ENCODE data around the gene CREB3L1.

The CREB3L1 gene

DNA sequence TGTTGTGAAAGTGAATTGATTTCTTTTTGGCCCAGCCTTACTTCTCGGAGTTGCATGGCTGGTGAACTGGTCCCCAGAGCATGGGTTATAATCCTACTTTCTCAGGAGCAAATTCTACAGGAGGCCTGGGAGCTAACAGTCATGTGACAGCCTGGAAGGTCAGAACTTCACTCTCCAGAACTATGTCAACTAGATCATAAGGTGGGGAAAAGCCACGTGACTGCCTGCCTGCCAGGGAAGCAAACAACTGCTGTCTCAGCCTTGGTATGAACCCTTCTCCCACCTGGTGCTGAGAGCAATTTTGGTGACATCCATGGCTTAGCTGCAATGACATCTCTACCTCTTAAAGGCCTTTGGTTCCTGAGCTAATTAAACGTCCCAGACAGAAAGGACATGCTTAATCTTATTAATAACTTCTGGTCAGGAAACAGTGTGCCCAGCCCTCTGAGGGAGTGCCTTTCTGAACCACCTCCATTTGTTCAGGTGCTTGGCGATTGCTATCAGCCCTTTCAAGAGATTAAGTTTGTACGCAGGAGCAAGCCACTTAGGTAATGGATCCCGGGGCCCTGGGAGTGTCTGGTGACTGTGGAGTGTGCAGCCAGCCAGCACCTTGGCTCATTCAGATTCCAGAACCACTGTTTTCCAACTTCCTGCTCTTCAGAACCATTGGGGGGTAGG is 1.4 kb upstream of the CREB3L1 start:
- DNase-seq, result no peak

DNA sequence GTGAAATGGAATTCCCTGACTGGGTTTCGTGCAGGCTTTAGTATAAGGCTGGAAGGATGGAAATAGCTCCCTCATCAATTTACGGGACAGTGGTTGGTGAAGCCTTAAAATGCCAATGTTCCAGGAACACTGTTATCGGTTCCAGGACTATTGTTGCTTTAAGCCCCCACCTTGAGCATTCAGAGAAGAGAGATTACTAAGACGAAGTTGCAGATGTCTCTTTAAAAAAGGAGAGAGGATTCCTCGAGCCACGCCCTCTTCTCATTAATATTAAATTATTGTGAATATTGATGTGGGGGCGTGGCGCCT is 195 bp upstream of the CREB3L1 start:
- DNase-seq, result peak; percentile 58

DNA sequence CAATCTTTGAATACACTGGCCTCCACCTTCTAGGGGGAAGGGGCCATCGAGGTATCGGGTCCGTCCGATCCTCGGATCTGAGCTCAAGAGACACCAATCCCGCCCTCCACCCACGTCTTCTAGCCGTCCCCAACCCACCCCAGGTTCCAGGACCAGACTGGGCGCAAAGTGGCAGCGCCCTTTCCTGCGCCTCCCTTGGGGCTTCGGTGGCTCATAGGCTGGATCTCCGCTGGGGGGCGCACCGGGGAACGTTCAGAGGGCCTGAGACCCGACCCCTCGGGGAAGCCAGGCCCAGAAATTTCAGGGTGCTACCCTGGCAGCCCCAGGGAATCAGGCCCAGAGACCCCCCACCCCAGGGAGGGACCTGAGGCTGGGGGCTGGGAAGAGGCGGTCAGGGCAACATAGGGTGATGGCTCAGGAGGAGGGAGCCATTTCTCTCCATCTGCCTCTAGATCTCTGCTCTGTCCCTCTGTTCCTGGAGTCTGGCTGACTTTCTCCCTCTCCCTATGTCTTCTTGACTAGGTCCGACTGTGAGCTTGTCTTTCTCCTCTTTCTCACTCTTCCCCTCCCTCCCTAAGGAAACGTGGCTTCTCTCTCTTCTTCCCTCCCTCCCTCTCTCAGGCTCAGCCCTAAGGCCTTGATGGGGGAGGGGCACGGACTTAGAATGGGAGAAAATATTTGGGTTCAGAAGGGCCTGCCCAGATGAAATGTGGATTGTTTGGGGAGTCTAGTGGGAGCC is 1.1 kb downstream of the CREB3L1 start:
- no peak for DNase-seq

DNA sequence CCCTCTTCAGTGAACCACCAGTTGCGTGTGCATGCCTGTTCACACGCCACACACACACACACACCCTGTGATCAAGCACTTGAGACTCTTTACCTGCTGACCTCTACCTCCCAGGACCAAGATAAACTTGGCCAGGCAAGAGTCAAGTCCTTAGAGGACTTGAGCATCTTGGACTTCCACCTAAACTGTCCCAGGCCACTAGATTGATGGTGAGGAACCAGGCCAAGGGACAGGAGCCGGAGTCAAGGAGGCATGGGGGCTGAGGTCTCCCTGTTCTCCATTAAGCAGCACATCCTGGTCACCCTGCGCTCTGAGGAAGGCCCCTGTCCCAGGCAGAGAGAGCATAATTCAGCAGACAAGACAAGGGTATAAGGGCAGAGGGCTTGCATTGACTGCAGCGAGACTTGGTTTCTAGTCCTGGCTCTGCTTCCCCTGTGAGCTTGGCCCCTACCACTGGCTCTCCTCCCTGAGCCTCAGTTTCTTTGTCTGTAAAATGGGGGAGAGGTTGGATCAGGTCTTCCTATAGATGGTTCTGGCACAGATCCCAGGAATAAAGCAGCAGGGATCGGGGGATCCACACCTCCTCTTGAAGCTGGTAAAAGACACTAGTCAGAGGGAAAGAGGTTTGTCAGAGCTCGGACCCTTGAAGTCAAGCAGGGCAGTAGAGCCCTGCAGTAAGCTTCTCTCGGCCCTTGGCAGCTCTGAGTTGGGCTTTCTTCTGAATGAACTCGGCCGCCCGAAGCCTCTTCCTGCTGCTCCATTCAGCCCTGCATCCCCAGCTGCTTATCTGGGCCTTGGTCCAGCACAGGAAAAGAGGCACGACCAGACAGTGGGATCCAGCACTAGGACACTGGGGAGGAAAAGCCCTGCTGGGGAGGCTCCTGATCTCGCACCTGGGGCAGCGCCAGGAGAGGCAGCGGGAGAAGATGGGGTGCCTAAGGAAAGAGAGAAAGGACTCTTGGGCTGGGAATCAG is 2.0 kb downstream of the CREB3L1 start:
- peak; percentile 51 for DNase-seq

DNA sequence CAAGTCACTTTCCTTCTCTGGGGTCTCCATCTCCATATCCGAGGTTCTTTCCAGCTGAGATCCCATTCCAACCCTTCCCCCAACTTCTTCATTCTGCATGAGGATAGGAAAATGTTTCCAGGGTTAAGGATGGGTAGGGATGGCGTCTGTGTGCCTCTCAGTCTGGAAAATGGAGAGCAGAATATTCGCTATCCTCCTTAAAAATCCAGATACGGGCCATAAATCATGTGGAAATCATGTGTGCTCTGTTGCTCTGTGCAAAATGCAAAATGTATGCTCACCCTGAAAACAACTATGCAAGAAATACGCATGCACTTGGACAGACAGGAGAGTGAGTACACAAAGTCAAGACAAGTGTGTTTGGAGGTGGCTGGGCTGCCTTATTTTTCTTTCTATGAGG is 3.2 kb downstream of the CREB3L1 start:
- DNase-seq, result no peak

DNA sequence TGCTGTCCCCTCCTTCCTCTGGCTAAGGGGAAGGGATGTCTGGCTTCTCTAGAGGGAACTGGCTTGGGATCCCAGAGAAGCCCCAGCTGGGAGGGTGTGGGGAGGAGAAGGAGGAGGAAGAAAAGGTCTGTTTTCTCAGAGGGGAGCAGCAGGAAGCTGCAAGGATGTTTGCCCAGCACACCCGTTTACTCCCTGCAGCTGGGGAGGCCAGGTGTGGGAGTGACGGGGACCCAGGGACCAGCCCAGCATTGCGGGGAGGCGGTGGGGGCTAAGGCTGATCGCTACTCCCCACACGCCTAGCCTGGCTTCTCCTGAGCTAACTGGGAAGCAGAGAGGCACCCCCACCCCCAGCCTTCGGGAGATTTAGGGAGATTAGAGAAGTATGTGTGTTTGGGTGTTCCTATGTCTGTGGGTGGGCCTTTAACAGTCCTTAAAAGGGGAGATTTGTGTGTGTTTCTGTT is 3.9 kb downstream of the CREB3L1 start:
- DNase-seq, result no peak

DNA sequence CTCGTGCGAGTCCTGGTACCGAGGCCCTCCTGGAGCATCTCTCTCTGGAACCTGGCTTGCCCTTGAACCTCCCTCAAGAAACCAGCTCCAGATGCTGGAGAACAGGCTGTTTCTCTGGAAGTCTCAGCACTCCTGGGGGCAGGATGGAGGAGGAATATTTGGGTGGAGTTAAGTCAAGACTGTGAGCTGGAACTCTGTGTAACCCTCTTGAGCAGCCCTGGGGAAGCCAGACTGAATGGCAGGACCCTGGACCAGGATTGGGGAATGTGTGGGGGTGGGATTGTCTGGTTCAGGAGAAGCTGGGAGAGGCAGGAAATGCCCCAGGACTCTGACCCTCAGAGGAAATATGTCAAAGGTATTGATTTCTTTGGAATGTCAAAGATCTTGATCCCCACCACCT is 7.7 kb downstream of the CREB3L1 start:
- DNase-seq, result no peak

DNA sequence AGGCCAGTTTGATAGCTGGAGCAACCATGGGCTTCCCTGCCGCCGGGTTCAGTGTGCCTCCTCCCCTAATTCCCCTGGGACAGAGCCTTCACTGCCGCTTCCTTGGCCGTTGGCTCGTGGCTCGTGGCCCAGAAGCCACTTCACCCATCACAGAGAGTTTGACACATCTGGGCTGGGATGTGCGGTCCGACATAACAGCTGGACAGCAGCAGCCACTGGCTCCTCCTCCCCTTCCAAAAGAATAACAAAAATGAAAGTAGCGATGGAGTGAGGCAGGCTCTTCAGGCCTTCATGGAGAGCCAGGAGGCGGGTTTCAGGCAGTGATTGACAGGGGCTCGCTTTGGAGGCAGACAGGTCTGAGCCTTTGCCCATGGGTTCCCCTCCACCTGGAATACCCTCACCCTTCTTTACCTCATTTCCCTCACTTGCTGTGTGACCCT is 8.2 kb downstream of the CREB3L1 start:
- no peak for DNase-seq

DNA sequence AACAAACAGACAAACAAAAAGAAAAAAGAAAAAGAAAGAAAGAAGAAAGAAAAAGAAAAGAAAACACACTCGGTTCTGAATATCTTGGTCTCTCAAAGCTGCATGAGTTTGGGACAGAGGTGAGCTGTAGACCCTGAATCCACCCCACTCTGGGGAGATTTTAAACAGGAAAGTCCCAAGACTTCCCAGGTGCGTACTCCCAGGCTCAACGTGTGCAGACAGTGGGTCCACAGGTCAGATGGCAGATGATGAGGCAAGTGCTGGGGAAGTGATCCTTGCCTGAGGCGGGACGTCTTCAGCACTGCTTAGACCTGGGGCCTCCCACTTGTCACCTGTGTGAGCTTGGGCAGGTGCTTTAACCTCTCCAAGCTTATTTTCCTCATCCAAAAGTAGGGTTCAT is 9.3 kb downstream of the CREB3L1 start:
- no peak for DNase-seq

DNA sequence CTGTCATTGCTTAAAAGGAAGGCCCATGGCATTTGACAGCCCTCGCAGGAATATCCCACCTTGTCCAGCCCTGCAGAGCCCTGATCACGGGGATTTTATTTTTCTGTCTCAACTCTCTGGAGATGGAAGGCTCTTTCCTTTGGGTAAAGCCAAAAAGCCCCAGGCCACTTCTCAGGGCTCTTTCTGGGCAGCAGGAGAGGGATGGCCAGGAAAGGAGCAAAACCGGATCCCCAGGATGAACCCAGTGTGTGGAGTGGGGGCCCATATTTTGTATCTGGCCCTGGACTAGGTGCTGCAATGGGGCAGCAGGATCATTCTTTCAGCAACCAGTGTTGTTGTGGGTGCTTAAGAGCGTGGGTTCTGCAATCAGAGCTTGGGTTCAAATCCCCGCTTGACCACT is 11.0 kb downstream of the CREB3L1 start:
- no peak for DNase-seq

DNA sequence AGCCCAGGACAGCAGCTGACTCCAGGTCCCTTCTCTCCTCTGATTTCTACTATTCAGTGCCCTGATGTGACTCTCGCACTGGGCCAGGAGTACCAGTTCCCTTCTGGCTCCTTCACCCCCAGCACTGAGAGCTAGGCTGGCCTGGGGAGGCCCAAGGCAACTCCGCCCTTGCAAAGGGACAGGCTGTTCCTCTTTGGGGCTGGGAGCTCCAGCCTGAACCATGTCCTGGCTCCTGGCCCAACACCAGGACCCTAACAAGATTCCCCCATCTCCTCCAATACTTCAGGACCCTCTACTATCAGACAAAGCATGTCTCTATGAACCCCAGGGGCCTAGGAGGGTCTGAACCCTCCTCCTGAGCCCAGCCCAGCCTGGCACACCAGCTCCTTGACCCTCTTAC is 12.5 kb downstream of the CREB3L1 start:
- DNase-seq, result no peak

DNA sequence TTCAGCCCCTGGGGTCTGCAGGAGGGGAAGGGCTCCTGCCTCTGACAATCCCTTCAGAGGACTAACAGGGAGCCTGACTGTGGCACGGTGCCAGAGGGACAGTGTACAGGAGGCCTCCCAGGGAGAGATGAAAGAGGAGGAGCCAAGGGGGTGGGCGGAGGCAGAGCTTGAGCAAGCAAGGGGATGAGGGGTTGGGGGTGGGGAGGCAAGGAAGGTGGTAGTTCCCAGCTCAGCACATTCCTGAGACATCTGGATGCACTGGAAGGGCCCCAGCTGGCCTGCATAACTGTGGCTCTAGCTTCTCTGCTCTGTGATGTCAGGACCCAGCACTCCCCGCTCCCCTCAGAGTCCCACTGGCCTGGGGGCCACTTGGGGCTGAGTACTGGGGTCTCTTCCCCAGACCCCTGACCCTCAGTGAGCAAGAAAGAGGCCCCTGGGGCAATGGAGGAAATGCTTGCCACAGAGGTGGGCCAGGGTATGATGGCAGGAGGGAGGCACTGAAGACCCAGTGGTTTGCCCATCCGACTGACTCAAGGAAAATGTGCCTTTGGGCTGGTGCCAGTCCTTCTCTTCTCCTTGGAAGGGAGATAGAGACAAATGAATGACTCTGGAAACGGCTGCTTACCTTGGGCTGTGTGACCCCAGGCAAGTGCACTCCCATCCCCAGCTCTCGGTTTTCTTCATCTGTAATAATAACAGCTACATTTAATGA is 13.3 kb downstream of the CREB3L1 start:
- no peak for DNase-seq

DNA sequence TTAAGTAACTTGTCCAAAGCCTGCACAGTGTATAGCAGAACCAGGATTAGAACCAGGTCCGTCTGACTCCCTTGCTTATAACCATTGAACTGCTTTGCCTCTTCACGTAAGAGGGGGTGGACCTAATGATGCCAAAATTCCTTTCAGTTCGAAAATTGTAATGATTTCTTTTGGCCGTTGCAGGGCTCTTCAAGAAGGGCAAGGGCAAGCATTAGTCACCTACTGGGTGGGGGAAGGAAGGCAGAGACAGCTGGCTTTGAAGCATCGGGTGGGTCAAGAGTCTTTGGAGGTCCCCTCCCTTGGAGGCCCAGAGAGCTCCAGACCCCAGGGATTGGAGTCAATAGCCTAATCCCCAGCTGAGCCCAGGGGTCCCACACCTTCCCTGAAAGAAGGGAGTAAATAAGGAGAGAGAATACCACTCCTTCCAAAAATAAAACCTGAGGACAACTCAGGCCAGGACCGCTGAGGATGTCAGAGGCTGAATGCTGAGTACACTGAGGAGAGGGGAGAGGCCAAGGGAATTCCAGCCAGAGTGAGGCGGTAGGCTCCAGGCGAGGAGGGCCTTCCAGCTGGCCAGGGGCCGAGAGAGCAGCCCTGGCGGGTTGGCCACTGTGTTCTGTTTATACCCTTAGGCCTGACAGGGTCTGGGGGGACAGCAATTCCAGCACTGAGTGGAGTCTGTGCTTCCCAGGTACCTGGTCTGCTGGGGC is 14.1 kb downstream of the CREB3L1 start:
- DNase-seq, result no peak

DNA sequence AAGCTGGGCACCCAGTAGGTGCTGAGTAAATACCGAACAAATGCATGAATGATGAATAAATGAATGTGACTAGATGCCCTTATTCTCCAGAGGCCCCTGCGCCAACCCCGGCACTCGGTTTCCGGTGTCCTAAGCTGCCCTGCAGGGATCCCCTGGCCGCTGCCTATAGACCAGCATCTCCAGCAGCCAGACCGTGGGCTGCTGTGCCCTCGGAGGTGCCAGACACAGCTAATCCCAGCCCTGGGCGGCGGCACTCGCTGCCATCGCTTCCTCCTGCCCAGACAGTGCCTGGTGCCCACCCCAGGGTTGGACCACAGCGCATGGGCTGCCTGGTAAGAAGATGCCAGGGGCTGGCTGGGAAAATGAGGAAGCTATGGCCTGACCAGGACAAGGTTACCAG is 15.6 kb downstream of the CREB3L1 start:
- DNase-seq, result no peak

DNA sequence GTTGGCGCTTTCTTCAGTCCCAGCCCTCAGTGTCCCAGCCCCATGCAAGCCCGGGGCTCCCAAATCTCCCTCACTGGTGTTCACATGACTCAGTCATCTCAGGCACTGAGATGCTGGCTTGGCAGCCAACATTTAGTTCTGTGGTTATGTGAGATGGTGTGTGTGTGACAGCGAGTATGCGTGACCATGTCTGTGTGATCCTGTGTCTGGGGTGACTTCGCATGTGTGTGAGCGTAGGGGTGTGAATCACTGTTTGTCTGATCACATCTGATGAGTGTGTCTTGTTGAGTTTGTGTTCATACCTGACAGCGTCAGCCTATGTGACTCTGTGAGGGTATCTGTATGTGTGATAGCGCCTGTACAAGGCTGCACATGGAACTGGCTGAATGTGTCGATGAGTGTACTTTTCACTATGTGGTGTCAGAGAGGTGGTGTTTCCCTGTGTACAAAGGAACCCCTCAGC is 16.2 kb downstream of the CREB3L1 start:
- no peak for DNase-seq

DNA sequence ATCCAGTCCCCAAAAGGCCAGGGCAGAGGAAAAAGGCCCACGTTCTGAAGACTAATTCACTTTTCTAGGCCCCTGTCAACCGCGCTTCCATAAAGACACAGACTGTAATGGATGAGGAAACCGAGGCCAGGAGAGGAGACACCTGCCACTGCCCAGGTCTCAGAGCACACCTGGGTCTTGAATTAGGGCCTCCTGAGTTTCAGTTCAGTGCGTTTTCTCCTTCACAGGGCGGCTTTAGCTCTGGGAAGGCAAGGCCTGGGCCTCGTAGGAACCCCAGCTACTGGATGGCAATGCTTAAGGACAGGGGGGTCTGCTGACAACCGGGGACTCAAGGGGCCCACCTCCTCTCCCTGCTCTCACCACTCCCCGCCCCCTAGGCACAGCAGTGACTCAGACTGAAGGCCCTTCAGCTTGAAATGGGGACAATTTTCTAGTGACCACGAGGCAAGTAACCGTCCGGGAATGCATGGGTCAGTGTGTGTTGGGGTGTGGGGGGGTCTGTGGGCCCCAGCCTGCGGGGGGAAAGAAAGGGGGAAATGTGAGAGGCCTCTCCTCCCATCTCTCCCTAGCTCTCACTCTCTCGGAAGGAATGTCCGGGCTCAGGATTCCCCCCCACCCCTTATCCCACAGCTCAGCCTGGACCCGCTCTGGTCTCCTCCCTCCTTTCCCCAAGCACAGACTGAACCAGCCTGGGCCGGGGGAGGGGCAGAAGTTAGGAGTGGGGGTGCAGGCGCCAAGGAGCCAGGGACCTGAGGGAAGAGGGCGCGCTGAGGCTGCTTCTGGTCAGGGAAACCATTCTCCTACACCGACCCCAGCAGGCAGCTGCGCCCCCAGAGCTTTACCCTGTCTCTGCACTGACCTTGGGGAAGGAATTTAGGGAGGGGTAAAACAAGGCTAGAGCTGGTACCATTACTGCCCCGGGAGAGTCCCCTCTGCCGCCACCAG is 17.2 kb downstream of the CREB3L1 start:
- no peak for DNase-seq

DNA sequence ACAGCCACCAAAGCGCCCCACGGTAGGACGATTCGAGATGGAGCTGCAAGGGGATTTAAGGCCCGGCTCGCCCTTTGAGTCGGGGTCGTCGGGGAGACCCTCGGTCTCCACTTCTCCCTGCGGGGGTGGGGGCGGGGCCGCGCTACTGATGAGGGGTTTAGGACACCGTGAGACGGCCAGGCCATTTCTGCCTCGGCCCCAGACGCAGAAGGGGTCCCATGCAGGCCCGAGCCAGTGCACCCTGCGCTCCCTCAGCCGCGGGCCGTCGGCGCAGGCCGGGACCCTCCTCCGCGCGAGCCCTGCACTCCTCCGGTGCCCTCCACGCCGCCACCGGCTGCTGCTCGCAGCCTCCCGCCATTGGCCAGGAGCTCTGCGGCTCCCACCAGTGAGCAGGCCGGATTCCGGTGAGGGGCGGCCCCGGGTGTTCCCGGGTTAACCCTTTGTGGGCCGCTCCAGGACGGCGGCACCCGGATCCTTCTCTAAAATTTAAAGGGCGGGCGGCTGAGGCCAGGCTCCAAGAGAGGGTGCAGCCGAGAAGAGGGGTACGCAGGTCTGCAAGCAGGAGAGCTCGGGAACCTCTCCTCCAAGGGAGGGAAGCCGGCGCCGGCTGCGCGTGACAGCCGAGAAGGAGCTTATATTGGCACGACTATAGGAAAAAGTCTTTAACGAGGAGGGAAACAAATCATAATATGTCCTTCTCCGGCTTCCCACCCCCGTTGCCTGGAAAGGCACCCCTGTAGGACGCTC is 18.0 kb downstream of the CREB3L1 start:
- DNase-seq, result peak; percentile 68

DNA sequence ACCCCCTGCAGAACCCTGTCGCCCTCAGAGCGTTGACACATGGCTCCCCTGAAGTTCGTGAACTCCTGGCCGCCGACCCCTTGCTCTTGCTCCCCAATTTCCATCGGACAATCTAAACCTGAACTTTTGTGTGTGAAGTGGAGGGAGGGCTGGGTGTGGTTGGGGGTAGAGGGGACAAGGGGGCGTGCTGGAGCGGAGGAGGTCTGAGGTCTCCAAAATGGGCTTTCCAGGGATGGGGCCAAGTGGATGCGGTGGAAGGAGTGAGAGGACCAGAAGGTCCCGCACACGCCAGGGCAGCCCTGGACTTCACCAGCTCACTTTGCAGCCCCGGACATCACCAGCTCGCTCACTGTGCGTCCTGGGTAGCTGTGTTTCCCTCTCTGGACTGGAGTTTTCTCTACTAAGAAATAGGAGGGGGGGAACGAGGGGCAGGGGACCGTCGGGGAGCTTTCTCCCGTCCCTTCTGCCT is 18.6 kb downstream of the CREB3L1 start:
- DNase-seq, result no peak

DNA sequence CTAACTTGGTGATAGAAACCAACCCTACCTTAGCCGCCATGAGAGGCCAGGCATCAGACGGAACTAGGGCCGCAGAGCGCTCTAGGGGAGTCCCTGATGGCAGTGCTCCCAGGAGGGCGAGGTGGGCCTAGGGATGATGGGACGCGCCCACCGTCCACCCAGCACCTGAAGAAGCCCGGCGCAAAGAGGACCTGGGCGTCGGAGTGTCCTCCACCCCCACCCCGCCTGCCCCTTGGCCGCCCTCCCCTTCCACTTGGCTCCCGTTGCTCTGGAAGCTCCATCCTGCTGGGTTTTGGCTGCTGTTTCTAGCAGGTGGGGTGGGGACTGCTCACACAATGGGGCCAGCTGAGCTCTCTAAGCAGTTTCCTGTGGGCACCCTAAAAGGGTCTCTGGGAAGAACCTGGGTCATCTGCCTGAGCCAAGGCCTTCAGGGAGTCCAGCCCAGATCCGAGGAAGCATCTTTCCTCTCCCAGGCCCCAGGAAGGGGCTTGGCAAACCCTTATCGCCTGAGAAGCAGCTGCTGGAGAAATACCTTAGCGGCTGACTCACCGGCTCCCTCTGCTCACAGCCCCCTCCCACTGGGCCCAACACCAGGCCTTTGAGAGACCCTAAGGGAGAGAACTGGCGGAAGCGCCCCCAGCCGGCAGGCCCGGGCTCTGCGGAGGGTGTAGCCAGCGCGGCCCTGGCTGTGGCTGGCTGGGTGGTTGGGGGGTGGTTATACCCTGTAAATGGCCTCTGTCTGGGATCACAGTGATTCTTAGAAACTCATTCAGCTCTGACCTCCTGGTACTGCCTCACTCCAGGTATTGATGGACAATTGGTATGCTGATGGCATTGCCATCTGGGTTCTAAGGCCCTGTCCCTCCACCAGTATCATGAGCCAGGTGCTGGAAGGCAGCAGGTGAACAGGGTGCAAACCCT is 19.3 kb downstream of the CREB3L1 start:
- peak; percentile 74 for DNase-seq
